DOHH2 (cell line): ENCODE data around the gene GPR143.

ENCODE experiments used
- CTCF ChIP-seq: fragments of 200-600 bp; sonication (generic); IDR thresholded peaks from one replicate; pipeline ENCODE4 v1.5.1; 2014; ENCODE audit warnings: antibody characterized with exemption, mild to moderate bottlenecking, low read depth, low read length; ENCODE audit not compliant: poor library complexity, severe bottlenecking
- EZH2phosphoT487 ChIP-seq: fragments of 200-600 bp; sonication (generic); IDR thresholded peaks from 2 replicates; pipeline ENCODE4 v1.6.1; 2017; ENCODE audit warnings: borderline replicate concordance, mild to moderate bottlenecking, antibody characterized with exemption, low read length, moderate library complexity, mixed read lengths

- TF ChIP-seq CTCF: no peak
- TF ChIP-seq EZH2phosphoT487: no peak
These were observed 55.3 kb downstream of the GPR143 start for GRCh38 chrX:9710332-9710731.
